NOMO-1 treated with DMSO at 0.1 percent for 48 hours (cell line): Measurements from ENCODE around the gene ACTR1A.
"Not testable (repeated sequence)": the region's sequence is repeated elsewhere in the genome, so short reads cannot be mapped to it uniquely, and the experiment has no call there.

Experiments used
- DNase-seq: peaks from one replicate; lab custom pipeline; 2025; ENCODE audit not compliant: unreplicated experiment; lab: John Stamatoyannopoulos, UW

The ACTR1A gene

DNA sequence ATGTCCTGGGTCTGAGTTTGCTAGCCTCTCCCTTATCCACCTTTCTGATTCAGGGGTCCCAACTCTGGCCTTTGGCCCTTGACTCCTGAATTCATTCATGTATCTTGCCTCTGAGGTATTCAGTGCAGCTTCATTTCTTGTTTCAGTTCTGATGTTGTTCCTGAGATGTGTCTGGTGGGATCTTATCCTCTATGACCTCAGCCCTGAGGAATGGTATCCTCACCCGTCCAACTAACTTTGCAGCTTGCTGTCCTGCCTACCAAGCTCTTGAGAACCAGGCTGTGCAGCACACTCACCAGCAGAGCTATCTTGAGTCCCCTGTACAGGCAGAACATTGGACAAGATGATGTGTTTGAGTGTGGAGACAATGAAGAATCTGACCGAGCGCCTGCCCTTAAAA lies 15.0 kb upstream of the ACTR1A start:
- DNase-seq: no peak

DNA sequence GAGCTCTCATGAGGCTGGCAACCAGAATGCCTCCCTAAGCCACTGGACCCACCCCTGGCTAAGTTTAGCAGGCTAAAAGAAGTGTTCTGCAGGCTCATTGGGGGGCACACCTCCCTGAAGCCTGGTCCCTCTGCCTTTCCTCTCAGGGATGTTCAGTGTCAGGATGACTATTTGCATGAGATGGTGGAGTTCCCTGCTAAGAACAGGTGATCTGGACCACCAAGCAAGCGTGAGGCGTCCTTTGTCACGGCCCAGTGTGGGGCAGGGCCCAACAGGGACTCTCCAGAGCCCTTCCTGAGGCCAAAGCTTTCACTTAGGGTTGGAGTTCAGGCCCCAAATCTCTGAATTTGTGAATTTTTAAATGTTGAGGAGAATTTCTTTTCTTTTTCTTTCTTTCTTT lies 13.2 kb upstream of the ACTR1A start:
- DNase-seq: no peak

DNA sequence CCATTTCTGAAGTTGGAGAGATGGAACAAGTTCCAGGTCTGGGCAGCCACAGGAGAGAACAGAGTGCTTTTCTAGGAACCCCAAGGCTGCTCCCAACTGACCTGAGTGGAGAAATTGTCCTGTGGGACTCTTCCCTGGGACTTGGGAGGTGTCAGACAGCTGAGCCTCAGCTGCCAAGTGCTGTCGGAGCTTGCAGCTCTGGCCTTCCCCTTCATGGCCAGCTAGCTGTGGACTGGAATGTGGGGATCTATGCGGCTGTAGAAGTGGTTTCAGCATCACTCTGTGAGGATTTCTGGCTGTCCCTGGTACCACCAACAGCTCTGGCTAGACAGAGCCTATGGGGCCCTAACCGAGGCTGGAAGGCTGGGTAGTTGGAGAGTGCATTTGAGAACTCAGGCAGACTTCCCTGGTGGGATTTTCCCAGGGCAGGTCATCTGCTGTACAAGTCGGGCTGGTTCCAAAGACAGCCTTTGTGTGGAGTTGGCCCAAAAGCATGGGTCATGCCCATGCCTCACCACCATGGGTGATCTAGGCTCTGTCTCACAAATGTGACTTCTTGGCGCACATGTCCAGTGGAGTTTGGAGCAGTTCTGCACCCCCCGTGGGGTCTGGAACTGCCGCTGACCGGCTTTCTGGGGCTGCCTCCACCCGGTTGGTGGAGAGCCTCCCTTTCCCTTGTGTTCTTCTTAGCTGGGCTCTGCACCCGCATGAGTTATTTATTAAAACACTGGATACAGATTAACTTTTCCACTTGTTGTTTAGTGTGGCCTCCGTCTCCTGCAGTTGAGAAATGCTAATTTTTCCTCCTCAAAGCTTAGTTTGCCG lies 12.2 kb upstream of the ACTR1A start:
- no peak for DNase-seq

DNA sequence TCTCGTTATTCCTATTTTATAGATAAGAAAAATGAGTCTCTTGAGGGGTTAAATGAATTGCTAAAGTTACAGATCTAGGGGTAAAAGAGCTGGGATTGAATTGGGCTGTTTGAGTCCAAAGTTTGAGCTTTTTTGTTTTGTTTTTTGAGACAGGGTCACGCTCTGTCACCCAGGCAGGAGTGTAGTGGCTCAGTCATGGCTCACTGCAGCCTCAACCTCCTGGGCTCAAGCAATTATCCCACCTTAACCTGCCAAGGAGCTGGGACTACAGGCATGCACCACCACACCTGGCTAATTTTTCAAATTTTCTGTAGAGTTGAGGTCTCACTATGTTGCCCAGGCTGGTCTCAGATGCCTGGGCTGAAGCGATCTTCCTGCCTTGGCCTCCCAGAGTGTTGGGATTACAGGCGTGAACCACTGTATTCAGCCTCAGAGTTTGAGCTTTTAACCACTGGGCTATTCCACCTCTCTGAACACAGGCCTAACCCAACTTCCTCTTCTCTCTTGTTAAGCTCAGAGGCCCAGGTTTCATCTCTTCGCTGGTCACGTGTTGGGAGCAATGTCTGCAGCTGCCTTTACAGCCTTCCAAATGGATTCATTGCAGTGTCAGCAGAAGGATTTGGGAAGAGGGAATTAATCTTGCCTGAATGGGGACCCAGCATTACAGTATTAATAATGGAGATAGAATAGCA lies 9.2 kb upstream of the ACTR1A start:
- DNase-seq: peak; percentile 85

DNA sequence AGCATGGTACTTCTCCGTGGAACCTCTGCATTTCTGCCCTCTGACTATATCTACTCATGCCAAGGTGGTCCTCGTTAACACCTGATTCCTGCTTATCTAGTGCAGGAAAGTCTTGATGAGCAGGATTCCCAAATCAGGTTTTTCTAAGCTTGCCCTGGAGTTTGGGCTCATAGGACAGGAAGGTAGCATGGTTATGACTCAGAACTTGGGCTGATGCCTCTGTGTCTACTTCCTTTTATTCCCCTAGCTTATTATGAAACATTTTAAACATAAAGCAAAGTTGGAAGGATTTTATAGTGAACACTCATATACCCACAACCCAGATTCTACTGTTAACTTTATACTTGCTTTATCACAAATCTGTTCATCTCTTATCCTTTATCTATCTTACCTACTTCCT lies 6.9 kb upstream of the ACTR1A start:
- peak; percentile 70 for DNase-seq

DNA sequence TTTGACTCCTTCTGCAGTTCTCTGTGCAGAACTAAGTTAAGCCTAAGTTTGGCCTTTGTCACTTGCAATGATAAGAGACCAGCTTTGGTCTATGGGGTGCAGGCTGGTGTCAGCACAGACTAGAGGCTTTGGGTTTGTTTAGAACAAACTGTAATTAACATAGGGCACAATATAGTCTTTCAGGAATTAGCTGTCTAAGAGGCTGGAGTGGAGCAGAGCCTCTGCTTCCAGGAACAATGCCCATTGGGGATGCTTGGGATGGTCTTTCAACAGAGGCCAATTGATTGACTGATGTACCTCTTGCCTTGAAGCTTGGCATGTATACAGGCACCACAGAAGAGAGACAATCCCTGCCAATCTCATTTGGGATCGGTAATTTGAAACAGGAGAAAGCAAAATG lies 6.0 kb upstream of the ACTR1A start:
- DNase-seq: no peak

DNA sequence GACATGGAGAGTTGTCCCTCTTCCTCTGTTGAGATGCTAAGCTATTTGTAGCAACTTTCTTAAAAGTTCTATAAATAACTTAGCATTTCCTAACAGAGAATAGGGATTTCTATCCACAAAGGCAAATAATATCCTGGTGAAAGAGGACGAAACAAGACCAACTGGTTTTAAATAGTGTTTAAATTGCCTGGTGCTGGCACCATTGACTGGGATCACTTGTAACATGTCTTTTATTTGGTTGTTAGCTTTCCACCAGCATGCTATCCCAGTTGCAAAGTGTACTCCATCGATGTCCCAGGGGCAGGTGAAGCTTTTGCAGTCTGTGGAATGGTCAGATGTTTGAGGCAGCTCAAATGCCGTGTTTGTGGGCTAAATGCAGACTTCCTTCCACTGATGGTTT lies 5.0 kb upstream of the ACTR1A start:
- DNase-seq: no peak

DNA sequence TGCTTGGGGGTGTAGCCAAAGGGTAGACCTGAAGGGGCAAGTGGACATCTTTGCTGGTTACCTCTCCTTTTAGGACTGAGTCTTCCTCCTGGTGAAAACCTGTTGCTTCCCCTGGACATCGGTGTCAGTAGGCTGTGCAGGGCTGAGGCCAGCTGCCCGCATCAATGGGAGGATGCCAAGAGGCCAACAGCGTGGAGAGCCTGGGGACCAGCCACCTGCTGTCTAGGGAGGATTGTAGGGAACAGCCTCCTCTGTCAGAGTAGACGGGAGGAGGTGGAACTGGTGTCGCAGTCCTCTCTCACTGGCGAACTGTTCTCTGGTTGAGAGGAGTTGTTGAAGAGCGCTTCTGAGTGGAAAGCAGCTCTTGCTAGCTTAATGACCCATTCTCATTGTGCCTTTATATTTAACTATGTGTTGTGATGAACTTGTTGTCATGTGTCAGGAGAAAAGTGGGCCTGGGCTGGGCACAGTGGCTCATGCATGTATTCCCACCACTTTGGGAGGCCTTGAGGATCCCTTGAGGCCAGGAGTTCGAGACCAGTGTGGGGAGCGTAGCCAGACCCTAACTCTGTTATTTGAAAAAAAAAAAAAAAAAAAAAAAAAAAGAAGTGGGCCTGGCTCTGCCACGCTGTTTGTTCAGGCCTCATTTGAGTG lies 3.1 kb upstream of the ACTR1A start:
- no peak for DNase-seq

DNA sequence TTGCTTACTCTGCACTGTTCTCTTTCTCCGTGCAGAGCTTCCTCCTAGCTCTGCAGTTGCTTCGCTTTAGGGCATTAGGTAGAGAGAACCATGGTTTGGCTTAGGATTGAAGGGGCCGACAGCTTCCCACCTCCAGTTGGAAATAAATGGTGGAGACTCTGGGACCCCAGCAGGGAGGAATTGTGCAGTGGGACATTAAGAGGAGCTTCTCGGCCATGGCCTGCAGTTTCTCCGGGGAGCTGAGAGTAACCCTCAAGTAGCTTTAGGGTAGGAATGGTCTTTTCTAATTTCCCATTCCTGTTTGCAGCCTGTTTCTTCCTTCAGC lies 2.4 kb upstream of the ACTR1A start:
- DNase-seq: no peak

DNA sequence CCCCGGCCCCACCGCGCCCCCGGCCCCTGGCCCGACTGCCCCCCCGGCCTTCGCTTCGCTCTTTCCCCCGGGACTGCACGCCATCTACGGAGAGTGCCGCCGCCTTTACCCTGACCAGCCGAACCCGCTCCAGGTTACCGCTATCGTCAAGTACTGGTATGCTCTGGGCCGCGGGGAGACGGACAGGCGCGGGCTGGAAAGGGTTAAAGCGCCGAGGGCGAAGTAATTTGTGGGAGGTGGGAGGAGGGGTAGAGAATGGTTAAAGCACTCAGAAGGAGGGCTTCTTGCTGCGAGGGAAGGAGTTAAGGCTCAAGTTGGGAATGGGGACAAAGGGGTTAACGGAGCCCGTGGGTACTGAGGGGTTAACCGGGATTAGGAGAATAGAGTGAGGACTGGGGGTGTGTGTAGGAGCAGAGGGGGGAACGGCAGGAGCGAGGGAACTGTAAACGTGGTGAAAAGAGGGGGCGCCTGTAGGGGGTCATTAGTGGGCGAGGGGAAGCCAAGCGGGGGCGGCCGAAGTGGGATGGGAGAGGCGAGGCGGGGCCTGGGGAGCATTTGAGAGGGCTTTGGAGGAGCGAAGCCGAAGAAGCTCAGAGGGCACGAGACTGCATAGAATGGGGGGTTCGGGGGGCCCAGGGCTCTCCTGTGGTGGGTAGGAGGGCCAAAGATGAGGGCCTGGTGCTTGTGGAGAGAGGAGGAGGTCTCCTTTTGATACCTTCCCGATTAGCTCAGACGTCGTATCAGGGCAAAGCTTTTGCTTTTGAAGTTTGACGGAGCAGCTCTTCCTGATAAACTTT lies 1.9 kb upstream of the ACTR1A start:
- peak; percentile 80 for DNase-seq

DNA sequence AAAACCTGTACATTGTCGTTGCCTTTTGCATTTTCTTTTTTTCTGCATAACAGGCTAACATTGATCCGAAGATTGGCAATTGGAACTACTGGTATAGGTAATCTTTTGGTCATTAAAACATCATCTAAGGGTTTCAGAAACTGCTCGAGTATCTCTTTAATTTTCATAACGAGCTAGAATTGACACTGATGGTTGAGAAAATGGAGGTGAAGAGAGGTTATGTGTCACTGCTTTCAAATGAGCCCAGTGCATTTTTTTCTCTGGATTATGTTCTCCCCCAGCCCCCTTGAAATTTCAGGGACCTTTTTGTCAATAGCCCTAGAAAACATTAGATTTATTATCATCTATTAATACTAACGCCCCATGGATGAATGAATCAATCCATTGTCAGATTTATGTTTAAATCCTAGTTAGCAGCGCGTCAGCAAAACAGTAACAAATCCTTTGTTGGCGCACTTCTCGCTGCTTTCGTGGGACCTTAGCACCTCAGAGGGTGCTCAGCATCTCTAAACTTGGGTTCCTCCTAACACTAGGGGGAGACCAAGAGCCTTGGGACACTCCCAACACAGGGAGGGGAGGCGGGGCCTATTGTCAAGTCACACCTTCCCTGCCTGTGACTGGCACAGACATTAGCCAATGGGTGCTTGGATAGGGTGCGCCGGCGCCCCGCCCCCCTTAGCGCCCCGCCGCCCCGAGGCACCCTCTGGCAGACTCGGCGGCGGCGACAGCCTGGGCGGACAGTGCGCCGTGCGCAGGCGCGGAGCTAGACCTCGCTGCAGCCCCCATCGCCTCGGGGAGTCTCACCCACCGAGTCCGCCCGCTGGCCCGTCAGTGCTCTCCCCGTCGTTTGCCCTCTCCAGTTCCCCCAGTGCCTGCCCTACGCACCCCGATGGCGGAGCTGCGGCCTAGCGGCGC lies 1.0 kb upstream of the ACTR1A start, which contains the start of gene SUFU:
Gene SUFU (plus strand): TSS at position 709 of the 915 bp plus-strand sequence. CDS start 181 bp downstream, at position 890.
- DNase-seq: peak; percentile 95

DNA sequence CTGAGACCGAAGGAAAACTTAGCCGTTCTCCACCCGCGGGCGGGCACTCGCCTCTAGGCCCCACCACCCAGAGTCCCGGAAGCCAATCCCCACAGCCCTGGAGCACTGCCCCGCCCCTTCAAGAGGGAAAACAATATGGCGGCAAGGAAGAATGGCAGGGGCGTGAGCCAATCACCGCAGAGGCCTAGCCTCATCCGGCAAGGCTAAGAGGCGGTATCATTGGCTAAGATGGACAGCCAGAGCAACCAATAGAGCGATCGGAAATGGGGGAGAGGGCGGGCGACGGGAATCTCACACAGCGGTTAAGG lies 529 bp downstream of the ACTR1A start:
- DNase-seq: peak; percentile 98

DNA sequence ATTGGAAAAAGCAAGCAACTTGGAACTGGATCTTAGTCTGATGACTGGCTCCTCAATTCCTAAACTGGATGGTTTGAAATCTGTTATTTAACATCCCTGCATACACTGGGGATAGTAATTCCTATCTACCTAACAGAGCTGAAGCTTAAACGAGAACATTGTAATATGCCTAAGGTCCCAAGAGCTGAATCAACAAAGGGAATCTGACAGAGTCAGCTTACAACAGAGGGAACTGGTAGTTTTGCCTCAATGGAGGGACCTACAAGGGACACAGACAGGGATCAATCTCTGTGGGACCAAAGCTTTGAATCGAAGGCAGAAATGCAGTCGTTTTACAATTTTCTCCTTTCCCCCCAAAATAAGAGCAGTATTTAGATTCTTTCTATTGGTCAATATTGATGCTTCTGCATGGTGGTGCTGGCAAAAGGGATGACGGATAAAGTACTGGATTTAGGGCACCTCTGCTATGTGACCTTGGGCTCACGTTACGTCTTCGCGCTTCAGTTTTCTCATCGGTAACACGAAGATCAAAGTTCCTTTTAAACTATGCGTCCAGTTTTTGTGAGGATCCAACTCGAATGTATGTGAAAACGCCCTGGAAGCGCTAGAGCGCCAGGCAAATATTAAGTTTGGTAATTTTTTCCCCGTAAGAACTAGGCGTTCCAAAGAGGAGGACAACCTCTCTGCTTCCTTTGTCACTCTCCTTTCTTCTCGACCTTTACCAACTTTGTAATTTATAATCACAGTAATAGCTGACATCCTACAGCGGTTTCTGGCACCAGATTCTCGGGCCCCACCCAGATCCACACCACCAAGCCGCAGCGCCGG lies 1.1 kb downstream of the ACTR1A start:
- no peak for DNase-seq

DNA sequence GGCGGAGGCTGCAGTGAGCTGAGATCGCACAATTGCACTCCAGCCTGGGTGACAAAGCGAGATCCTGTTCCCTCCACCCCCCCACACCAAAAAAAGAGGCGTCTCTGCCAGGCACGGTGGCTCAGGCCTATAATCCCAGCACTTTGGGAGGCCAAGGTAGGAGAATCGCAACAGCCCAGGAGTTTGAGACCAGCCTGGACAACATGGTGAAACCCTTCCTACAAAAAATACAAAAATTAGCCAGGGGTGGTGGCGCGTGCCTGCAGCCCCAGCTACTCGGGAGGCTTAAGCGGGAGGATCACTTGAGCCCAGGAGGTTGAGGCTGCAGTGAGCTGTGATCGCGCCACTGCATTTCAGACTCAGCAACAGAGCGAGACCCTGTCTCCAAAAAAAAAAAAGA lies 1.8 kb downstream of the ACTR1A start:
- DNase-seq: not testable (repeated sequence)

DNA sequence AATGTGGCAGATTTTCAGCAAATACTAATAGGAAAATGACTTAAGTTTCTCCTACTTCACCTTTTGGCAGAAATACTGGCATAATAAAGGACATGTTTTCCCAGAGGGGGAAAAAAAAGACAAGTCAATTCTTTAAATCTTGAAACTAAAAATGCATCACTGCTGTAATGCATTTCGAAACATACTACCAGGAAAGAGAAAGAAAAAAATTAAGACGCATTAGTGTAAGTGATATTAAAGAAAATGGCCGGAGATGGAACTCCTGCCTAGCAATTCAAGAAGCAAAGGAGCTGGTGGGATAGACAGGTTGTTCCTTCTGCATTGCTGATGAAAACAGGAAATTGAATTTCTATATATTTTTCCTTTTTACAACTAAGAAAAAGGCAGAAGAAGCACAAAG lies 3.2 kb downstream of the ACTR1A start:
- no peak for DNase-seq

DNA sequence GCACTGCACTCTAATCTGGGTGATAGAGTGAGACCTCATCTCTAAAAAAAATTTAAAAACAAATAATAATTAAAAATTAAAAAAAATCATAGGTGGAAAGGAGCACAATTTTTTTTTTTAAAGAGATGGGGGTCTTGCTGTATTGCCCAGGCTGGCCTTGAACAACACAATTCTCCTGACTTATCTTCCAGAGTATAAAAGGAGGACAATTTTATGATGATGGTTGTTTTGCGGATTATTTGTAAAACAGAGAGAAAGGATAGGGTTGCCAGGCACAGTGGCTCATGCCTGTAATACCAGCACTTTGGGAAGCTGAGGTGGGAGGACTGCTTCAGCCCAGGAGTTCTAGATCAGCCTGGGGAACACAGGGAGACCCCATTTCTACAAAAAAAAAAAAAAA lies 5.0 kb downstream of the ACTR1A start:
- DNase-seq: no peak

DNA sequence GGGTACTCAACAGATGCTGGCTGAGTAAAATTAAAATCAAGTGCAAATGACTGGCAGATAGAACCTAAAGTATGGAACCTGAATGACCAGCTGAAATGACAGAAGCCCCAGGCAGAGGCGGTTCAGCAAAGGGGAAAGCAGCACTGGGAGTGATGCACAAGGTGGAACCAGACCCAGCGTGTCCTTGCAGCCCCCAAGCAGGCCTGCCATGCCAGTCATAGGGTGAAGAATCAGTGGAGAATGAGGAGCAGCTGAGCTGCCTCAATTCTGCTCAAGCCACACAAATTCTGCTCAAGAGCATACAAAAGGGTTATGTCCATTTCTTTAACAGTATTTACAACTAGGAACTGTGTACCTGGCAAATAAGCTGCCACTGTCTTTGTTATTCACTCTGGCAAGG lies 8.7 kb downstream of the ACTR1A start:
- no peak for DNase-seq

DNA sequence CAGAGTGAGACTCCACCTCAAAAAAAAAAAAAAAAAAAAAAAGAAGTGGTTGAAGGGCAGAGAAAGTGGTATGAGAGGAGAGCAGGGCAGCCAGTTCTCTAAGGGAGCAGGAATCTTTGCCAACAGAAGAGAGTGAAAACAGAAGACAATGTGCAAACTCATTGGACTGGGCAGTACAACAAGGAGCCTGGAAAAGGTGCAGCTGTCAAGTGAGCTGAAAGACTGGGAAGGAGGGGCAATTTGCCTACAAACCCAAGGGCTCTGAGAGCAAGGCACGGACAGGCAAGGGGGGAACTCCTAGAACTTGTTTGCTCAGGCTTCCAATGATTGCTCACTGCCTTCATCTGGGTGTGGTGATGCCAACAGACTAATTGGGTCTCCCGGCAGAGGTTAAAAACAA lies 9.5 kb downstream of the ACTR1A start:
- DNase-seq: no peak

DNA sequence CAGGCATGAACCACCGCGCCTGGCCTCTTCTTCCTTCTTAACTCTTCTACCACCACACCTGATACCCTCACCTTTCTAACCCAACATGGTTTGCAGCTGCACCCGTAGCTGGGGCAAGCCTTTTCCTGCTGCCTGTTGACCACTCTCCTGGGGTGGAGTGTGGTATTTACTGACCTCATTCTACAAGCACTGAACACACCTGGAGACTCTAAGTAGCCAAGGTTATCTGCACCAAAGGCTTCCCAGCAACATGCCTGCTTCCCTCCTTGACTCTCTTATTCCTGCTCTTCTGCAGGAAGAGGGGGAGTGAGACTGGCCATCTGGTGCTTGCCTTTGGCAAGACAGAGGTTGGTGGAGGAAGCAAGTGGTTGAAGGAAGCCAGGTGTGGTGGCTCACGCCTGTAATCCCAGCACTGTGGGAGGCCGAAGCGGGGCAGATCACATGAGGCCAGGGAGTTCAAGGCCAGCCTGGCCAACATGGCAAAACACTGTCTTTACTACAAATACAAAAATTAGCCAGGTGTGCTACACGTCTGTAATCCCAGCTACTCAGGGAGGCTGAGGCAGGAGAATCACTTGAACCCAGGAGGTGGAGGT lies 10.1 kb downstream of the ACTR1A start:
- no peak for DNase-seq
